AG09319 (cell line): Measurements from ENCODE around the gene RUVBL1.

Experiments
- DNase-seq: peaks from one replicate; pipeline ENCODE4 v3.0.0-alpha.2; 2010; ENCODE audit warnings: low read depth; ENCODE audit errors: extremely low read depth
- TF ChIP-seq, protein P1 (sequence below): IDR thresholded peaks from 2 replicates; pipeline ENCODE4 v1.5.1; 2011; ENCODE audit warnings: low read depth, mild to moderate bottlenecking, inconsistent platforms, low read length, moderate library complexity

RUVBL1 gene

DNA sequence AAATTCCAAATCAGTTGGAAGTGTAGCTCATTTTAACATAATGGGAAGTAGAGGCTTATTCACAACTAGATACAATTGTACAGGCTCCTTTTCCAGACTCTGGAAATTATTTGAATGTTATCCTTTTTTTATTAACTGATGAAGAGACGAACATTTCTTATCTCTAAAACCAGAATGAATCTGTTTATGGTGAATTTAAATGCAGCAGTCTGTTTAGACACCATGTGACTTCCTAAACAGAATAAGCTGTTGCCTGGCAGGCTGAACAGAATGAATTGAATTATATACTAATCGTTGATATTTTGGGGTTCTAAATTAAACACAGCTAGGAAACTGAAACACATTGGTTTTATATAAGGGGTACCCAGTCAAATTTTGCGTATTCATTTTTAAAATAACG, 67.4 kb downstream of the RUVBL1 start:
- DNase-seq = no peak
- TF ChIP-seq, protein P1, sequence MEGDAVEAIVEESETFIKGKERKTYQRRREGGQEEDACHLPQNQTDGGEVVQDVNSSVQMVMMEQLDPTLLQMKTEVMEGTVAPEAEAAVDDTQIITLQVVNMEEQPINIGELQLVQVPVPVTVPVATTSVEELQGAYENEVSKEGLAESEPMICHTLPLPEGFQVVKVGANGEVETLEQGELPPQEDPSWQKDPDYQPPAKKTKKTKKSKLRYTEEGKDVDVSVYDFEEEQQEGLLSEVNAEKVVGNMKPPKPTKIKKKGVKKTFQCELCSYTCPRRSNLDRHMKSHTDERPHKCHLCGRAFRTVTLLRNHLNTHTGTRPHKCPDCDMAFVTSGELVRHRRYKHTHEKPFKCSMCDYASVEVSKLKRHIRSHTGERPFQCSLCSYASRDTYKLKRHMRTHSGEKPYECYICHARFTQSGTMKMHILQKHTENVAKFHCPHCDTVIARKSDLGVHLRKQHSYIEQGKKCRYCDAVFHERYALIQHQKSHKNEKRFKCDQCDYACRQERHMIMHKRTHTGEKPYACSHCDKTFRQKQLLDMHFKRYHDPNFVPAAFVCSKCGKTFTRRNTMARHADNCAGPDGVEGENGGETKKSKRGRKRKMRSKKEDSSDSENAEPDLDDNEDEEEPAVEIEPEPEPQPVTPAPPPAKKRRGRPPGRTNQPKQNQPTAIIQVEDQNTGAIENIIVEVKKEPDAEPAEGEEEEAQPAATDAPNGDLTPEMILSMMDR = no peak

DNA sequence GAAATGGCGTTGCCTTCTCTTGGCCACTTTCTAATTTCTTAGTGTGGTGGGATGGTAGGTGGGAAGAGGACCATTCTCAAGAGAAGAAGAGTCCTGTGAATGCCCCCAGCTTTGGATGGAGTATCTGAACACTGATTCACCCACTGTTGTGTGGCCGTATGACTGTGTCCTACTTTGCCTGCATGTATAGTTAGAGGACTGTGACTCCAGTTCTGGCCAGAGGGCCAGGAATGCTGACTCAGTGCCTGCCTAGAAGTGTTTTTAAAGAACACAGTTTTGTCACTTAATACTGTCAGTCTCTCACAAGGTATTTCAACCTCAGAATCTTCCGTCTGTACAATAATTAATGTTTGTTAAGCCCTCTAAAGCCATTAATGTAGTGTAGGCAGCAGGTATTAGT, 69.2 kb downstream of the RUVBL1 start:
- DNase-seq = no peak

DNA sequence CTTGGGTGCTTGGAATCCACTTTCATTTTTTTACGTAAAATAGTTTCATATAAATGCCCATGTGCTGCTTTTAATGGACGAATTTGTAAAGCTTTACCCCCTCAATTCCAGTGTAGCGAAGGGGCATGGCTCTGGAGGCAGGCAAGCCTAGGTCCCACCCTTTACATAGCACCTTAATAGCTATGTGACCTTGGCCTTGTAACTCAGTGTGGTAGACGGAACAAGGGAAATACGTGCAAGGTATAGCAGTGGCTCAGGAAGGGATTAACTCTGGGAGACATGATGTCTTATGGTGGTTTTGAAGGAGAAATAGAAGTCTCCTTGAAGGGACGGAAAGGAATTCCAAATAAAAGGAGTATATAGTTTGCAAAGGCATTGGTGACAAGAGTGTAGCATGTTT, 70.0 kb downstream of the RUVBL1 start:
- TF ChIP-seq, protein P1 = no peak
- no peak for DNase-seq

More for the DNA sequence above, 69.2 kb downstream of the RUVBL1 start:
- TF ChIP-seq, protein P1 = no peak

DNA sequence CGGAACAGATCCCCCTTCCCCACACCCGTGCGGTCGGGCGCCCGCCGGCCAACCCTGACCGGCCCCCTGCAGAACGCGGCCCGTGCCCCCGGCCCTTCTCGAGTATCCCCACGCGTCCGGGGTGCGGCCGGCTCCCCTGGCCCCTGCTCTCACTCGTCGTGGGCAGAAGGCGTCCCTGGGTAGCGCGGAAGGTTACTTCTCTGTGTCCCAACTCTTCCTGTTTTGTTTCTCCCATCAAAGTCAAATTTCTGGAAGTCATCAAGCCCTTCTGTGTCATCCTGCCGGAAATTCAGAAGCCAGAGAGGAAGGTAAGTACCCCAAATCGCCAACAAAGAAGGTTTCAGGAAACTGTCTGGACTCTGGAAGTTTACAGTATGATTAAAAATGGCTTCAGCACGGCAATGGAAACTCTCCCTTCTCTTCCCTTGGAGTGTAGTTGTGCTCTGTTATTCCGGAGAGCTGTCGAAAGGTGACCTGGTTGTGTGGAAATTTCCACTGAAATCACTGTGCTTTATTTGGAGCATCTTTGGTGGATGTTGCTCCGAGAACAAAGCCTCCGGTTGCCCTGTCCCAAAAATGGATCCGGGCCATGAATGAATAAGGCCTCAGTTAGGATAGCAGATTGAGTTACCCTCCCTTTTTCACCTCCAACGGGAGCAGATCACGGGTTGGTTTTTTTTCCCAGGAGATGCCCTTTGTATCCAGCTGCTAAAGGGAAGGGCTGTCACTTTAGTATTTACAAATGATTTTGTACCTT, 70.8 kb downstream of the RUVBL1 start:
- TF ChIP-seq, protein P1 = no peak
- DNase-seq = no peak

DNA sequence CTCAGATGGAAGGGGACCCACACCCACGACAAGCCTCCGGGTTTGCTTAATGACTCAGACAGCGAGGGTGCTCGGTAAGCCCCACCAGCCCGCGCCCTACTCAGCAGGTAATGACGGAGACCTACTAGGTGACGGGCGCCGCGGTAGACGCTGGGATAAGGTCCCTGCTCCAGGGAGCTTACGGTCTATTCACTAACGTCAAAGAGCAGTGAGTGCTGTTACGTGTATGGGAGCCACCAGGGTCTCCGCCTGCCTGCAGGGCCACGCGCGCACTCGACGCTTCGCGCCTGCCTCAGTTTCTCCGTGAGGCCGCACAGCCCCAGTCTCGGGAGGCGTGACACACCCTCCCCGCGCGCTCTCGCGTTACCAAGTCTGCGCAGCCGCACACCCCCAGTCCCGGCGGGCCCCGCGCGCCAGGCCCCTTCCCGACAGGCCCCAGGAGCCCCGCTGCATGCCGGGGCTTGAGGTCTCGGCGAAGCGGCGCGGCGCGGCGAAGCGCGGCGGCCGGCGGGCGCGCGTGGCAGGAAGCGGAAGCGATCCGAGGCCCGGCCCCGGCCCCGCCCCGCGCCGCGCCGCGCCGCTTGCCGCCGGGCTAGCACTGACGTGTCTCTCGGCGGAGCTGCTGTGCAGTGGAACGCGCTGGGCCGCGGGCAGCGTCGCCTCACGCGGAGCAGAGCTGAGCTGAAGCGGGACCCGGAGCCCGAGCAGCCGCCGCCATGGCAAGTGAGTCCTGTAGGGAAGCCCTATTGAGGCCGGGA, 71.6 kb downstream of the RUVBL1 start, which contains the start of gene SEC61A1:
Gene SEC61A1 (plus strand): TSS at position 601 of the 758 bp plus-strand sequence. CDS start 116 bp downstream, at position 717.
- TF ChIP-seq, protein P1 = no peak
- peak; percentile 88 for DNase-seq

DNA sequence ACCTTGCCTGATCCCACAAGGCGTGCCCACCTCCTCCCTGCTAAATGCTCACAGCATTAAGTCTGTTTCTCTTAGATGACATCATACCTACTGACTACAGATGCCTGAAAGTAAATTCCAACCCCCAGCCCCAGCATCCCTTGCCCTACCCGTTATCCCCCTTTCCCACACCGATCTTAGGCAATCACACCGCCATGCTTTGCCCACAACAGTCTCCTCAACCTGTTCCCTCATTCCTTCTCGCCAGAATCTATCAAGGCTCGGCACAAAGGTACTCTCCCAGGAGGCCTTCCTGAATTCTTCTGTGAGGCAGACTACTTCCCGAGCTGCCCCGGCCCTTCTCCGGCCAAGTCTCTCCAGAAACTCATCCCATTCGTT, 72.2 kb downstream of the RUVBL1 start:
- TF ChIP-seq, protein P1 = no peak
- no peak for DNase-seq

DNA sequence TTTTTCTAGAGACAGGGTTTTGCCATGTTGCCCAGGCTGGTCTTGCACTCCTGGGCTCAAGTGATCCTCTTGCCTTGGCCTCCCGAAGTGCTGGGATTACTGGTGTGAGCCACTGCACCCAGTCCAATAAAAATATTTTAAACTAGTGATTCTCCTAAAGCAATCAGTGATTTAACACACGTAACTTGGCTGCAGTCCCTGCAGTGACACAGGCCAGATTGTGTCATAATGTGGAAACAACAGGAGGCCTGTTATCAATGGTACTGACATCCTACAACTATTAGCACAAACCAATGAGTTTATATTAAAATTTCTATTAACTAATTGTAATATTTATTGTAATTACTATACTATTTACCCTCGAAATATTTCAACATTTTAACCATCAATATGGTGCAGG, 73.0 kb downstream of the RUVBL1 start:
- TF ChIP-seq, protein P1 = no peak
- DNase-seq = no peak
